Left colon (tissue), 2 donors: ENCODE results near the gene DYNLL2. TPM values are rescaled to one million over a fixed set of nuclear protein-coding genes. Genes with fewer than 3 reads are reported as not detected.
A peak's percentile ranks its signal among the peaks of the same experiment; 100 is the strongest.
"Not testable (repeated sequence)": the region's sequence is repeated elsewhere in the genome, so short reads cannot be mapped to it uniquely, and the experiment has no call there.

Experiments
- ATAC-seq: fragments of 200-7000 bp; cut with Tn5 transposase; one replicate; pipeline ENCODE4 v1.9.1; 2020; ENCODE audit warnings: mild to moderate bottlenecking, moderate library complexity
- DNase-seq, 2 donors: peaks; one replicate each; pipeline ENCODE4 v3.0.0-alpha.2; 2020
- intact Hi-C, 2 donors: fragments of 100-400 bp; cut with DNase I in 1 of 2; cut with micrococcal nuclease in 1 of 2; formaldehyde crosslinking; loops; one replicate each; pipeline versions ENCODE4 v1.11.2 to v1.14.0; 2022; cut with DNase I, micrococcal nuclease
- total RNA-seq, 2 donors: library from RNA; stranded (reverse); fragmentation: NEBNext Ultra II Directional; extraction: Animal tissue kit (Norgen Biotek cat#: 25700); gene quantifications; one replicate each; pipeline ENCODE4 v1.2.1, GENCODE V29; 2021
- donor health status: DM: no; HTN: no; CAD: no.
- donor health status: DM: yes; HTN: yes; CAD: no.

Gene DYNLL2
- total RNA-seq, 2 donors from 2014 or later: 35.0 to 35.9 TPM

- DNase-seq (no peak), ATAC-seq (no peak)
- intact Hi-C loops: no loop called here
Measured at GRCh38 chr17:58061672-58062071, 21.5 kb upstream of the DYNLL2 start.

- intact Hi-C loops: no loop called here
- ATAC-seq (no peak), DNase-seq (no peak)
Measured at GRCh38 chr17:58065238-58065637, 18.0 kb upstream of the DYNLL2 start.

DNA sequence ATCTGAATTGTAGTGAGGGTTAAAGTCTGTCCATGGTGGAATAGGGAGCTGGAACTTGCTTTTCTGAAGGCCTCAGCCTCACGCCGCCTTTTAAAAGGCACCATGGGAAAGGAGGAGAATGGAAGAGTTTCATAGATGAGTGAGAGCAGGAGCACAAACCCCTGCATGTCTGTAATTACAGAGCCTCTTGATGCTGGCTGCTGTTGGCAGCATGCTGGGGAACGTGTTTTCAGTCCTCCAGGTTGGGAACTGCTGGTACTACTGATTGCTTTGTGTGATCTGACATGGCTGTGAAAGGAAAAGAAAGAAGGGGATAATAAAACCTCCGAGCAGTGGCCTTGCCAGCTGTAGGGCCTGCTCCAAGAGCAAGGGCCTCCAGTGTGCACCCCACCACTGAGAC lies 16.8 kb upstream of the DYNLL2 start:
- intact Hi-C loops: no loop called here
- DNase-seq (no peak), ATAC-seq (no peak)

DNA sequence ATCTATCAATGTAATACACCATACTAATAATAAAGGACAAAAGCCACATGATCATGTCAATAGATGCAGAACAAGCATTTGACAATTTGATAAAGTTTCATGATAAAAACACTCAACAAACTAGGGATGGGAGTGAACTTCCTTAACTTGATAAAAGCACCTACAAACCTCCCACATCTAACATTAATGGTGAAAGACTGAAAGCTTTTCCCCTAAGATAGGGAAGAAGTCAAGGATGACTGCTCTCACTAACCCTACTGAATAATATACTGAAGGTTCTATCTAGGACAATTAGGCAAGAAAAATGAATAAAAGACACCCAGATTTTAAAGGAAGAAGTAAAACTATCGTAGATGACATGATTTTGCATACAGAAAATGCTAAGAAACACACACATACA lies 10.4 kb upstream of the DYNLL2 start:
- no peak for DNase-seq
- intact Hi-C loops: no loop called here
- no peak for ATAC-seq

DNA sequence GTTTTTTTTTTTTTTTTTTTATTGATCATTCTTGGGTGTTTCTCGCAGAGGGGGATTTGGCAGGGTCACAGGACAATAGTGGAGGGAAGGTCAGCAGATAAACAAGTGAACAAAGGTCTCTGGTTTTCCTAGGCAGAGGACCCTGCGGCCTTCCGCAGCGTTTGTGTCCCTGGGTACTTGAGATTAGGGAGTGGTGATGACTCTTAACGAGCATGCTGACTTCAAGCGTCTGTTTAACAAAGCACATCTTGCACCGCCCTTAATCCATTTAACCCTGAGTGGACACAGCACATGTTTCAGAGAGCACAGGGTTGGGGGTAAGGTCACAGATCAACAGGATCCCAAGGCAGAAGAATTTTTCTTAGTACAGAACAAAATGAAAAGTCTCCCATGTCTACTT lies 10.0 kb upstream of the DYNLL2 start:
- intact Hi-C loops, DNase-seq, ATAC-seq: not testable (repeated sequence)

GRCh38 chr17:58074406-58074805 lies 8.8 kb upstream of the DYNLL2 start:
- intact Hi-C loops, ATAC-seq, DNase-seq: not testable (repeated sequence)

- intact Hi-C loops: no loop called here
Measured at GRCh38 chr17:58079300-58080033, 3.8 kb upstream of the DYNLL2 start.

GRCh38 chr17:58081646-58082340 lies 1.4 kb upstream of the DYNLL2 start:
- ATAC-seq (no peak), DNase-seq (no peak)
- intact Hi-C loops: no loop called here

More at GRCh38 chr17:58079300-58080033, 3.8 kb upstream of the DYNLL2 start:
- ATAC-seq: no peak
- no peak for DNase-seq

DNA sequence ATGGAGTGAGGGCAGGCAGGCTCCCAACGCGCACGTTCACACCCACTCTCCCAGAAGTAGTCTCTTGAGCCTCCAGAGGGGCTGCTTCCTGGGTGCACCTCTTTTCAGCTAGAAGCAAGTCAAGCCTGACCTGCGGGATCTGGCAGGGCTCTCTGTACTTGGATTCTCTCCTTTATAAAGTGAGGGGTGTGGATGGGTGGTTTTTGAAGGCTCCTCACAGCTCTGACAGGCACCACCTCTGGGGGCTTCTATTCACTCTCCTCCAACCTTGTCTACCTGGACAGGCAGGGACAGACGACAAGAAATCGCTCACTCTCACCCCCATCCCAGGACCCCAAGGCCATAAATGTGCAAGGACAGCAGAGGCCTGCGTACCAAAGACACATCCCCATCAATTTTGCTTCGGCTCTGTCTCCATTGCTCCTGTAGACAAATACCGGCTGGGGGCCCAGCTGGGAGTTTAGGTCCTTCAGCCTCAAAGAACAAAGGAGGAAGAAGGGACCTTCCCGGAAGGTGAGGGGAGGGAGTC lies 814 bp upstream of the DYNLL2 start:
- ATAC-seq (no peak), DNase-seq (peak; percentile 16 to 28)
- intact Hi-C loops: no loop called here

- intact Hi-C loops: no loop called here
- ATAC-seq: peak; percentile 74
- peak; percentile 73 to 75 for DNase-seq
Measured at GRCh38 chr17:58083491-58084316, 485 bp downstream of the DYNLL2 start.

- intact Hi-C loops: no loop called here
- DNase-seq (peak; percentile 51 to 71), ATAC-seq (peak; percentile 42)
Measured at GRCh38 chr17:58084317-58084981, 1.2 kb downstream of the DYNLL2 start.

DNA sequence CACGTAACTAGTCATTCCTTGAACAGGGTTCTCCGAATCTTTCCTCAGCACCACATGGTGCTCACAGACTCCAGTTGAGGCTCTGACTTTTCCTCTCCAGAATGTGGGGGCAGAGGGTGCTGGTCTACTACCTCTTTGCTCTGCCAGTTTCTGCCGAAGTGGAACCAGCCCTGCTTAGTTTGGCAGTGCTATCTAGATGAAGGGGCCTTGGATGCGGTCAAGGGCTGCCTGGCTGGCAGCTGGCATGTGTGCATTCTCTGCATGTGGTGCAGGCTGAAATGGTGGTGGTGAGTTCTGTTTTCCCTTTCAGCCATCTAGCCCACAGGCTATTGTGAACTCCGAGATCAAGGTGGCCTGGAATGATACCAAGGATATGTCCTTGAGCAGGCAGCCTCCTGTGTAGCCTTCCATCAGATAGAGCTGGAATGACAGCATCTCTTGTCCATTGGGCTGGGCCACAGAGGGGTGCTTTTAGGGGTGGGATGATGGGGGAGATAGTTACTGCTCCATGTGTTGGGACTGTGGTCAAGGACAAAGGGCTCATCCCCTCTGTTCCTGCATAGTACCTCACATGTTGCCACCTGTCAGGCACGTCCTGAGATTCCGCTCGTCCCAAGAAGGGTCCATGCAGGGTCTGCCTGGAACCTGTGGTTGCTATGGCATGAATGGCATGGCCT lies 2.0 kb downstream of the DYNLL2 start:
- intact Hi-C loops: no loop called here
- no peak for ATAC-seq
- no peak for DNase-seq

- intact Hi-C loops: no loop called here
- no peak for ATAC-seq
Measured at GRCh38 chr17:58086953-58087352, 3.7 kb downstream of the DYNLL2 start.

DNA sequence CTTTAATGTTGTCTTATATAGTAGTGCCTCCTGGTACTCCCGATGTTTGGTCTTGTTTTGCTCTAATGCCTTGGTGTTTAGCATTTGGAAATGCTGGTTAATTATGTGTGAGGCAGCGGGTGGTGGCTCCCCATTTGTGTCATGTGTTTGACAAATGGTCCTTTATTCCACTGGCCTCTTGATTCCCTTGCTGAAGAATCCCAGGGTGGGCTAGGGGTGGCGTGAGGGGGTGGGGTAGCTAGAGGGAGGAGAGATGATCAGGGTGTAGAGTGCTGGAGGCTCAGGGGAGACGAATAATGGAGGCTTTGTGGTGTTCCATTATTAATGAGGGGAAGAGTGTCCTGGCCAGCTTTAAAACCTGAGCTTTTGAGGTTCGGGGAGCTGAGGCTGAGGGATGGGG lies 5.4 kb downstream of the DYNLL2 start:
- no peak for ATAC-seq
- no peak for DNase-seq
- intact Hi-C loops: no loop called here

More at GRCh38 chr17:58086953-58087352, 3.7 kb downstream of the DYNLL2 start:
- DNase-seq: no peak

DNA sequence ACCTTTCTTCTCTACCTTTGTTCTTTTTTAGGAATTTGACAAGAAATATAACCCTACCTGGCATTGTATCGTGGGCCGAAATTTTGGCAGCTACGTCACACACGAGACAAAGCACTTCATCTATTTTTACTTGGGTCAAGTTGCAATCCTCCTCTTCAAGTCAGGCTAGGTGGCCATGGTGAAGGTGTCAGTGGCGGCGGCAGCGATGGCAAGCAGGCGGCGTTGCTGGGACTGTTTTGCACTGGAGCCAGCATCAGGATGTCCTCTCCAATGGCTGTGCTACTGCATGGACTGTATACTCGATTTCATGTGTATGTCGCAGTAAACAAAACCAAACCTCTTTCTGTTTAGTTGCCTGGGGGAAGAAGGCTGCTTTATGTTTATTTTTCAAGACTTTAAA lies 5.9 kb downstream of the DYNLL2 start:
- no peak for ATAC-seq
- intact Hi-C loops: no loop called here
- no peak for DNase-seq

GRCh38 chr17:58091024-58091567 lies 7.9 kb downstream of the DYNLL2 start:
- no peak for DNase-seq
- intact Hi-C loops: no loop called here
- no peak for ATAC-seq

- ATAC-seq: no peak
- DNase-seq: no peak
- intact Hi-C loops: no loop called here
Measured at GRCh38 chr17:58092101-58092796, 9.0 kb downstream of the DYNLL2 start.
